Esophagus squamous epithelium (tissue), 5 donors: ENCODE measurements around the gene RREB1. TPM values are rescaled to one million over a fixed set of nuclear protein-coding genes. Genes with fewer than 3 reads are reported as not detected.

ENCODE experiments used
- DNase-seq: peaks from one replicate; lab custom pipeline; 2025; lab: John Stamatoyannopoulos, UW
- H3K27ac ChIP-seq, 4 donors: fragments of 200-600 bp; sonication (generic); one replicate each; pipeline ENCODE4 v1.5.1; 2016 to 2019; ENCODE audit warnings: mild to moderate bottlenecking in 1 of 4
- H3K27me3 ChIP-seq, 4 donors: fragments of 200-600 bp; sonication (generic); 1 replicate in 3 of 4; 2 replicates in 1 of 4; pipeline versions ENCODE4 v1.5.1 to v1.6.0; 2017 to 2021; ENCODE audit warnings: antibody characterized with exemption in 1 of 4
- H3K36me3 ChIP-seq, 3 donors: fragments of 200-600 bp; sonication (generic); one replicate each; pipeline ENCODE4 v1.5.1; 2016 to 2019
- H3K4me1 ChIP-seq, 3 donors: fragments of 200-600 bp; sonication (generic); one replicate each; pipeline ENCODE4 v1.5.1; 2017 to 2019
- H3K4me3 ChIP-seq, 4 donors: fragments of 200-600 bp; sonication (generic); 1 replicate in 3 of 4; 2 replicates in 1 of 4; pipeline ENCODE4 v1.5.1; 2016 to 2019; ENCODE audit warnings: mild to moderate bottlenecking in 2 of 4, moderate library complexity in 1 of 4
- H3K9me3 ChIP-seq, 3 donors: fragments of 200-600 bp; sonication (generic); one replicate each; pipeline ENCODE4 v1.5.1; 2016 to 2019
- CTCF ChIP-seq, 6 experiments: fragments of 450-650 bp in 4 of 6; fragments of 200-600 bp in 2 of 6; sonication (generic) in 2 of 6; IDR thresholded peaks; one replicate each; pipeline ENCODE4 v1.5.1; 2016 to 2019; ENCODE audit warnings: antibody characterized with exemption in 6 of 6, mild to moderate bottlenecking in 4 of 6, moderate library complexity in 4 of 6
- POLR2A ChIP-seq, 4 donors: fragments of 450-650 bp; IDR thresholded peaks; one replicate each; pipeline ENCODE4 v1.6.1; 2017; ENCODE audit warnings: antibody characterized with exemption in 4 of 4, mild to moderate bottlenecking in 4 of 4, moderate library complexity in 3 of 4
- WGBS, 2 donors: methylation state at CpG; one replicate each; pipeline ENCODE4 v1.1.5; 2018; 5-methylcytosine and 5-hydroxymethylcytosine counted together
- intact Hi-C: fragments of 100-400 bp; cut with DNase I; formaldehyde crosslinking; loops from one replicate; pipeline ENCODE4 v1.15.0; 2022
- total RNA-seq, 4 donors: library from RNA; depleted of rRNA; stranded (reverse); fragments of >200 nt; gene quantifications; one replicate each; pipeline ENCODE4 v1.1.0, GENCODE V29; 2016
- donor health status: DM: yes; HTN: yes; CAD: no.

RREB1 gene
- total RNA-seq, 4 donors from 2014 or later = 41.7 to 79.6 (median 57.5) TPM

- whole genome bisulfite sequencing, 2 donors = 76 to 88% methylated on average over 4 of the region's 4 CpGs
- no peaks in the 10 kb centered on the region for H3K9me3 ChIP-seq
- peaks cover 0 to 62% (median 0%) of the 10 kb centered on the region in 3 donors for H3K36me3 ChIP-seq
- intact Hi-C loops = no loop called here
- H3K4me3 ChIP-seq = no peak overlapping the region
- no peak for DNase-seq
- H3K27ac ChIP-seq = peak overlapping the region in 3 of 4 donors; percentile 57 to 78 (median 72)
- H3K27me3 ChIP-seq = no peaks in the 10 kb centered on the region
- peaks cover 2 to 64% (median 12%) of the 10 kb centered on the region in 3 donors for H3K4me1 ChIP-seq
- no peak for TF ChIP-seq POLR2A (IDR thresholded peaks at IDR 0.05)
- TF ChIP-seq CTCF (IDR thresholded peaks at IDR 0.05) = no peak
Observed at GRCh38 chr6:7196685-7197283, 89.0 kb downstream of the RREB1 start.

- intact Hi-C loops = no loop called here
- peaks cover 0 to 61% (median 0%) of the 10 kb centered on the region in 3 donors for H3K36me3 ChIP-seq
- no peak for DNase-seq
- no peak overlapping the region for H3K4me3 ChIP-seq
- 95 to 98% methylated on average over 6 of the region's 6 CpGs for WGBS, 2 donors
- TF ChIP-seq CTCF (IDR thresholded peaks at IDR 0.05) = no peak
- peak overlapping the region in 1 of 4 donors; percentile 72 for H3K27ac ChIP-seq
- peaks cover 10 to 74% (median 21%) of the 10 kb centered on the region in 3 donors for H3K4me1 ChIP-seq
- H3K9me3 ChIP-seq = no peaks in the 10 kb centered on the region
- no peaks in the 10 kb centered on the region for H3K27me3 ChIP-seq
Observed at GRCh38 chr6:7197747-7198146, 90.0 kb downstream of the RREB1 start.

GRCh38 chr6:7198833-7199800, 91.4 kb downstream of the RREB1 start:
- TF ChIP-seq POLR2A (IDR thresholded peaks at IDR 0.05) (no peak), CTCF (IDR thresholded peaks at IDR 0.05) (no peak)
- intact Hi-C loops = no loop called here
- Histone ChIP-seq H3K27ac (peak overlapping the region; percentile 16 to 88 (median 86)), H3K36me3 (peaks cover 0 to 61% (median 0%) of the 10 kb centered on the region in 3 donors), H3K4me3 (no peak overlapping the region), H3K4me1 (peaks cover 16 to 87% (median 33%) of the 10 kb centered on the region in 3 donors), H3K27me3 (no peaks in the 10 kb centered on the region), H3K9me3 (no peaks in the 10 kb centered on the region)
- WGBS, 2 donors = 91 to 93% methylated on average over 11 of the region's 11 CpGs
- DNase-seq = no peak

GRCh38 chr6:7200598-7201443, 93.1 kb downstream of the RREB1 start:
- Histone ChIP-seq H3K9me3 (no peaks in the 10 kb centered on the region), H3K27me3 (no peaks in the 10 kb centered on the region), H3K4me1 (peaks cover 16 to 87% (median 34%) of the 10 kb centered on the region in 3 donors), H3K27ac (peak overlapping the region; percentile 86 to 88 (median 87)), H3K36me3 (peaks cover 0 to 69% (median 0%) of the 10 kb centered on the region in 3 donors), H3K4me3 (peak overlapping the region in 3 of 4 donors; percentile 6 to 48 (median 19))
- 50 to 57% methylated on average over 9 to 13 of the region's 13 CpGs for WGBS, 2 donors
- intact Hi-C loops = no loop called here
- DNase-seq = no peak
- TF ChIP-seq CTCF (IDR thresholded peaks at IDR 0.05) (no peak), POLR2A (IDR thresholded peaks at IDR 0.05) (no peak)
